ENCODE results near the gene BDH1.

GRCh38 chr3:197541756-197542539 is 13.8 kb downstream of the BDH1 start:
- TF ChIP-seq, protein P1, sequence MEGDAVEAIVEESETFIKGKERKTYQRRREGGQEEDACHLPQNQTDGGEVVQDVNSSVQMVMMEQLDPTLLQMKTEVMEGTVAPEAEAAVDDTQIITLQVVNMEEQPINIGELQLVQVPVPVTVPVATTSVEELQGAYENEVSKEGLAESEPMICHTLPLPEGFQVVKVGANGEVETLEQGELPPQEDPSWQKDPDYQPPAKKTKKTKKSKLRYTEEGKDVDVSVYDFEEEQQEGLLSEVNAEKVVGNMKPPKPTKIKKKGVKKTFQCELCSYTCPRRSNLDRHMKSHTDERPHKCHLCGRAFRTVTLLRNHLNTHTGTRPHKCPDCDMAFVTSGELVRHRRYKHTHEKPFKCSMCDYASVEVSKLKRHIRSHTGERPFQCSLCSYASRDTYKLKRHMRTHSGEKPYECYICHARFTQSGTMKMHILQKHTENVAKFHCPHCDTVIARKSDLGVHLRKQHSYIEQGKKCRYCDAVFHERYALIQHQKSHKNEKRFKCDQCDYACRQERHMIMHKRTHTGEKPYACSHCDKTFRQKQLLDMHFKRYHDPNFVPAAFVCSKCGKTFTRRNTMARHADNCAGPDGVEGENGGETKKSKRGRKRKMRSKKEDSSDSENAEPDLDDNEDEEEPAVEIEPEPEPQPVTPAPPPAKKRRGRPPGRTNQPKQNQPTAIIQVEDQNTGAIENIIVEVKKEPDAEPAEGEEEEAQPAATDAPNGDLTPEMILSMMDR (CRISPR knock-in tag; IDR thresholded peaks at IDR 0.05) = no peak
- TF ChIP-seq POLR2A (IDR thresholded peaks at IDR 0.05; ENCODE audit: insufficient read depth in 1 of 2, low read depth in 2 of 2, low read length in 2 of 2) = no peak
- no peak for TF ChIP-seq PTBP1 (IDR thresholded peaks at IDR 0.05; ENCODE audit: low read depth, low read length, poor library complexity, severe bottlenecking)
- no peak for TF ChIP-seq SMC3 (IDR thresholded peaks at IDR 0.05; ENCODE audit: low read length)
- TF ChIP-seq, protein P2, sequence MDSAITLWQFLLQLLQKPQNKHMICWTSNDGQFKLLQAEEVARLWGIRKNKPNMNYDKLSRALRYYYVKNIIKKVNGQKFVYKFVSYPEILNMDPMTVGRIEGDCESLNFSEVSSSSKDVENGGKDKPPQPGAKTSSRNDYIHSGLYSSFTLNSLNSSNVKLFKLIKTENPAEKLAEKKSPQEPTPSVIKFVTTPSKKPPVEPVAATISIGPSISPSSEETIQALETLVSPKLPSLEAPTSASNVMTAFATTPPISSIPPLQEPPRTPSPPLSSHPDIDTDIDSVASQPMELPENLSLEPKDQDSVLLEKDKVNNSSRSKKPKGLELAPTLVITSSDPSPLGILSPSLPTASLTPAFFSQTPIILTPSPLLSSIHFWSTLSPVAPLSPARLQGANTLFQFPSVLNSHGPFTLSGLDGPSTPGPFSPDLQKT (CRISPR knock-in tag; IDR thresholded peaks at IDR 0.05; ENCODE audit: borderline replicate concordance) = no peak
- no peak for TF ChIP-seq POLR2AphosphoS5 (IDR thresholded peaks at IDR 0.05; ENCODE audit: low read depth, low read length)
- TF ChIP-seq MIER2 (CRISPR knock-in tag; IDR thresholded peaks at IDR 0.05) = no peak
- TF ChIP-seq, protein P3, sequence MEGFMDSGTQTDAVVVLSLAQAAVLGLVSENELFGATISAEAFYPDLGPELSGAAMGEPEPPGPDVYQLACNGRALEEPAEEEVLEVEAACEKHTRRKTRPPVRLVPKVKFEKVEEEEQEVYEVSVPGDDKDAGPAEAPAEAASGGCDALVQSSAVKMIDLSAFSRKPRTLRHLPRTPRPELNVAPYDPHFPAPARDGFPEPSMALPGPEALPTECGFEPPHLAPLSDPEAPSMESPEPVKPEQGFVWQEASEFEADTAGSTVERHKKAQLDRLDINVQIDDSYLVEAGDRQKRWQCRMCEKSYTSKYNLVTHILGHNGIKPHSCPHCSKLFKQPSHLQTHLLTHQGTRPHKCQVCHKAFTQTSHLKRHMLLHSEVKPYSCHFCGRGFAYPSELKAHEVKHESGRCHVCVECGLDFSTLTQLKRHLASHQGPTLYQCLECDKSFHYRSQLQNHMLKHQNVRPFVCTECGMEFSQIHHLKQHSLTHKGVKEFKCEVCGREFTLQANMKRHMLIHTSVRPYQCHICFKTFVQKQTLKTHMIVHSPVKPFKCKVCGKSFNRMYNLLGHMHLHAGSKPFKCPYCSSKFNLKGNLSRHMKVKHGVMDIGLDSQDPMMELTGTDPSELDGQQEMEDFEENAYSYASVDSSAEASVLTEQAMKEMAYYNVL (CRISPR knock-in tag; IDR thresholded peaks at IDR 0.05; ENCODE audit: borderline replicate concordance) = no peak
- no peak for TF ChIP-seq NFRKB (IDR thresholded peaks at IDR 0.05)
- no peak for TF ChIP-seq NFKBIZ (CRISPR knock-in tag; IDR thresholded peaks at IDR 0.05)
- no peak for TF ChIP-seq SUZ12 (IDR thresholded peaks at IDR 0.05; ENCODE audit: low read depth, low read length)
- no peak for TF ChIP-seq ZBTB1 (CRISPR knock-in tag; IDR thresholded peaks at IDR 0.05; ENCODE audit: borderline replicate concordance)
- no peak for TF ChIP-seq ZNF510 (CRISPR knock-in tag; IDR thresholded peaks at IDR 0.05; ENCODE audit: low read depth)
- TF ChIP-seq TAF1 (CRISPR knock-in tag; IDR thresholded peaks at IDR 0.05) = no peak
